Nephron progenitor cell (in vitro differentiated cells): Measurements from ENCODE around the gene MAGI1.

Experiments used
- DNase-seq: peaks from one replicate; pipeline ENCODE4 v3.0.0; 2021
- H3K27ac Mint-ChIP-seq: 2 replicates; pipeline ENCODE4 v1.8.0; 2021; ENCODE audit warnings: mild to moderate bottlenecking, moderate library complexity, mixed read lengths
- H3K27me3 Mint-ChIP-seq: 2 replicates; pipeline ENCODE4 v1.8.0; 2021; ENCODE audit warnings: mild to moderate bottlenecking, low read depth, mixed read lengths; ENCODE audit not compliant: poor library complexity
- H3K36me3 Mint-ChIP-seq: 2 replicates; pipeline ENCODE4 v1.8.0; 2021; ENCODE audit warnings: low read depth, mixed read lengths
- H3K4me1 Mint-ChIP-seq: 2 replicates; pipeline ENCODE4 v1.8.0; 2021; ENCODE audit warnings: mixed read lengths
- H3K4me3 Mint-ChIP-seq: 2 replicates; pipeline ENCODE4 v1.8.0; 2021; ENCODE audit warnings: mild to moderate bottlenecking, moderate library complexity, mixed read lengths
- H3K9me3 Mint-ChIP-seq: 2 replicates; pipeline ENCODE4 v1.8.0; 2021; ENCODE audit warnings: mild to moderate bottlenecking, moderate library complexity, mixed read lengths
- CTCF ChIP-seq: fragments of 200-600 bp; sonication (generic); IDR thresholded peaks from 2 replicates; pipeline ENCODE4 v1.5.0; 2021; ENCODE audit warnings: antibody characterized with exemption

The MAGI1 gene

GRCh38 chr3:65779390-65779789, 259.3 kb downstream of the MAGI1 start:
- Mint-ChIP-seq H3K27ac (peak overlapping the region; percentile 91), H3K4me3 (peak overlapping the region; percentile 26), H3K36me3 (no peaks in the 10 kb centered on the region), H3K4me1 (peaks cover 58% of the 10 kb centered on the region), H3K27me3 (no peaks in the 10 kb centered on the region), H3K9me3 (peaks cover 3% of the 10 kb centered on the region)
- DNase-seq = peak; percentile 34
- no peak for TF ChIP-seq CTCF

GRCh38 chr3:65778968-65779367, 259.8 kb downstream of the MAGI1 start:
- Mint-ChIP-seq H3K27ac (peak overlapping the region; percentile 91), H3K4me3 (peak overlapping the region; percentile 26), H3K9me3 (peaks cover 3% of the 10 kb centered on the region), H3K27me3 (no peaks in the 10 kb centered on the region), H3K36me3 (no peaks in the 10 kb centered on the region), H3K4me1 (peaks cover 58% of the 10 kb centered on the region)
- DNase-seq = peak; percentile 20
- no peak for TF ChIP-seq CTCF

GRCh38 chr3:65777050-65777449, 261.7 kb downstream of the MAGI1 start:
- DNase-seq = no peak
- peaks cover 9% of the 10 kb centered on the region for H3K9me3 Mint-ChIP-seq
- H3K4me1 Mint-ChIP-seq = peaks cover 61% of the 10 kb centered on the region
- no peak overlapping the region for H3K27ac Mint-ChIP-seq
- TF ChIP-seq CTCF = no peak
- no peaks in the 10 kb centered on the region for H3K27me3 Mint-ChIP-seq
- H3K36me3 Mint-ChIP-seq = peaks cover 9% of the 10 kb centered on the region
- no peak overlapping the region for H3K4me3 Mint-ChIP-seq

GRCh38 chr3:65776494-65776893, 262.2 kb downstream of the MAGI1 start:
- peaks cover 9% of the 10 kb centered on the region for H3K36me3 Mint-ChIP-seq
- no peak for TF ChIP-seq CTCF
- H3K4me1 Mint-ChIP-seq = peaks cover 61% of the 10 kb centered on the region
- no peak overlapping the region for H3K4me3 Mint-ChIP-seq
- no peak overlapping the region for H3K27ac Mint-ChIP-seq
- DNase-seq = no peak
- no peaks in the 10 kb centered on the region for H3K27me3 Mint-ChIP-seq
- H3K9me3 Mint-ChIP-seq = peaks cover 9% of the 10 kb centered on the region

- peaks cover 58% of the 10 kb centered on the region for H3K4me1 Mint-ChIP-seq
- H3K36me3 Mint-ChIP-seq = peaks cover 9% of the 10 kb centered on the region
- no peak for TF ChIP-seq CTCF
- DNase-seq = no peak
- H3K27ac Mint-ChIP-seq = no peak overlapping the region
- H3K4me3 Mint-ChIP-seq = no peak overlapping the region
- no peaks in the 10 kb centered on the region for H3K27me3 Mint-ChIP-seq
- peaks cover 9% of the 10 kb centered on the region for H3K9me3 Mint-ChIP-seq
Observed at GRCh38 chr3:65776081-65776480, 262.6 kb downstream of the MAGI1 start.

- H3K9me3 Mint-ChIP-seq = peaks cover 9% of the 10 kb centered on the region
- H3K36me3 Mint-ChIP-seq = peaks cover 9% of the 10 kb centered on the region
- no peaks in the 10 kb centered on the region for H3K27me3 Mint-ChIP-seq
- H3K4me1 Mint-ChIP-seq = peaks cover 51% of the 10 kb centered on the region
- H3K4me3 Mint-ChIP-seq = no peak overlapping the region
- no peak for DNase-seq
- TF ChIP-seq CTCF = no peak
- H3K27ac Mint-ChIP-seq = peak overlapping the region; percentile 85
Observed at GRCh38 chr3:65772758-65773157, 266.0 kb downstream of the MAGI1 start.
